Measurements from ENCODE around the gene CYP2D6.
A peak's percentile ranks its signal among the peaks of the same experiment; 100 is the strongest.

The CYP2D6 gene

DNA sequence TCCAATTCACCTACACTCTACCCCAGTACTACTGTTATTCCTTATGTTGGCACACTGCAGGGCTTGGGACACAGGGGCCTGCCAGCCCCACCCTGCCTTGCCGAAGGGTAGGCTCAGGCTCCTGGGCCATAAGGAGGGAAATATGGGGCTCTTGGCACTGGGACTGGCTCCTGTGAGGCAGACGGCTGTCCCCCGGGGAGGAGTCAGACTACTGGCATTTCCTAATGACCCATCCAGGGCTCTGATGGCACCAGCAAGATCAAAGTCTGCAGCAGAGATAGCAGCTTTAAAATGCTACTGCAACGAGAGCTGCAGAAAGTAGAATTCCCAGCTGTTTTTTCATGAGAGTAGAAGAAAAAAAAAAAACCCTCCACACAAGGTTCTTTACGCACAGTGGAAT is 42.2 kb upstream of the CYP2D6 start:
- TF ChIP-seq, protein P1, sequence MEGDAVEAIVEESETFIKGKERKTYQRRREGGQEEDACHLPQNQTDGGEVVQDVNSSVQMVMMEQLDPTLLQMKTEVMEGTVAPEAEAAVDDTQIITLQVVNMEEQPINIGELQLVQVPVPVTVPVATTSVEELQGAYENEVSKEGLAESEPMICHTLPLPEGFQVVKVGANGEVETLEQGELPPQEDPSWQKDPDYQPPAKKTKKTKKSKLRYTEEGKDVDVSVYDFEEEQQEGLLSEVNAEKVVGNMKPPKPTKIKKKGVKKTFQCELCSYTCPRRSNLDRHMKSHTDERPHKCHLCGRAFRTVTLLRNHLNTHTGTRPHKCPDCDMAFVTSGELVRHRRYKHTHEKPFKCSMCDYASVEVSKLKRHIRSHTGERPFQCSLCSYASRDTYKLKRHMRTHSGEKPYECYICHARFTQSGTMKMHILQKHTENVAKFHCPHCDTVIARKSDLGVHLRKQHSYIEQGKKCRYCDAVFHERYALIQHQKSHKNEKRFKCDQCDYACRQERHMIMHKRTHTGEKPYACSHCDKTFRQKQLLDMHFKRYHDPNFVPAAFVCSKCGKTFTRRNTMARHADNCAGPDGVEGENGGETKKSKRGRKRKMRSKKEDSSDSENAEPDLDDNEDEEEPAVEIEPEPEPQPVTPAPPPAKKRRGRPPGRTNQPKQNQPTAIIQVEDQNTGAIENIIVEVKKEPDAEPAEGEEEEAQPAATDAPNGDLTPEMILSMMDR (IDR thresholded peaks at IDR 0.05; ENCODE audit: low read depth, low read length), result no peak
- H3K4me3 ChIP-seq (ENCODE audit: low read depth, low read length), result no peak overlapping the region

DNA sequence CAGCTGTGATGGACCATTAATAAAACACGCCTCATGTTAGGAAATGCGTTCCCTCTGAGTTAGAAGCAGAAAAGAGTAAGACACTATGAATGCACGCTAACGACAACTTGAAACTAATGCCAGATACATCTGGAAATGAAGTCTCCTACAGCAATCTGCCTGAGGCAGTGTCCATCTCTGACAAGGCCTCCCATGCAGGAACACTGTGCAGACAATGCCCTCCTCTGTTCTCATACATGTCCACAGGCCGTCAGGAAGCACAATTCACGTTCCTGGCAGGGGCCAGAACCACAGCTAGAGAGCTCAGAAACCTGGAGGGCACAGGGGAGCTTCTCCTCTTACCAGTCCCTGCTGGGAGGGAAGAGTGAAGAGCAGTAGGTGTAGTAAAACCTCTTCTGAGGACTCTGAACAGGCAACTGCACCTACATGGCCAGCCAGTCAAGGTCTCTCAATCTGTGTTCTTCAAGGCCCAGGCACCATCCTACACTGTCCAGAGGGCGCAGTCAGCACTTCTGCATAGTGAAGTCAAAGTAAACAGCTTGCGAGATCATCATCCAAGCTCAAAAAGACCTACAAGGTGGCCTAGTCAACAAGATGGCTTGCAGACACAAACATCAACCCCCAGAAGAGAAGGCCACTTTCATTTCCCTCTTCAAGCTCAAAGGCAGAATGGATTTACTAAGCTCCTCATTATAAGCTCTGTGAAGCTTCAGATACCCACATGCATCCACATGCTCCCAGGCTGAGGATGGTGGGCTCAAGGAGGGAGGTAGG is 41.5 kb upstream of the CYP2D6 start:
- TF ChIP-seq, protein P1 (IDR thresholded peaks at IDR 0.05; ENCODE audit: low read depth, low read length), result no peak
- no peak overlapping the region for H3K4me3 ChIP-seq (ENCODE audit: low read depth, low read length)

DNA sequence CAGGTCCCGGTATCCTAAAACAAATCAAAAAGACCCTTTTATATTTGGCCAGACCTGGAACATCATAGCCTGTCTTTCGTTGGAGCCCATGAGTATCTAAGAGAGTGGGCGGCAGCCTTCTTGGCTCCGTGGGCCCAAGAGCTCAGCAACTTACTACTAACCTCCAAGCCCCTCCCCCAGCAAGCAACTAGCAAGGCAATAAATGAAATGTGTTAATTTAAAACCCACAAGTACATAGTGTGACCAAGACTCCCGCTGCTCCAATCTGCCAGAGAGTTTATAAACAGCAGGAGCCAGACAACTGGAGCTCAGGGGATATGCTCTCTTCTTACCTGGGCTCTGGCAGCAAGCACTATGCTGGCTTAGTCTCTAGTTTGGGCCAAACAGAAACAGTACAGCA is 40.8 kb upstream of the CYP2D6 start:
- TF ChIP-seq, protein P1 (IDR thresholded peaks at IDR 0.05; ENCODE audit: low read depth, low read length), result no peak
- no peak overlapping the region for H3K4me3 ChIP-seq (ENCODE audit: low read depth, low read length)

DNA sequence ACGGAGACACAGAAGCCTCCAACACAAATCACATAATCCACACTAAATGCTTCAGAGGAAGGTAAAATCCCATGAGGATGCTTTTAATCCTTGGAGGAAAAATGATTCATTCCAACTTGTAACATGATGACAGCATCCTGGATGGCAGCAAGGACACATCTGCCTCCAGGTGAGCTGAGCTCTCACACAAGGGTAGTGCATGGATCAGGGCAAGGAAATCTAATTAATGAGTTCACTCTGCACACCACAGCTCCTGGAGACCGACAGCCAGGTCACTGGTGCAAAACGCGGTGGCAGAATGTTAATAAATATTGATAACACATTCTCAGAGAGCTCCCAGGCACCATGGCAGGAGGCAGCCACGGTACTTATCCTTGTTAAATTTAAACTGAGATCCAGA is 40.3 kb upstream of the CYP2D6 start:
- no peak overlapping the region for H3K4me3 ChIP-seq (ENCODE audit: low read depth, low read length)
- TF ChIP-seq, protein P1 (IDR thresholded peaks at IDR 0.05; ENCODE audit: low read depth, low read length), result no peak

DNA sequence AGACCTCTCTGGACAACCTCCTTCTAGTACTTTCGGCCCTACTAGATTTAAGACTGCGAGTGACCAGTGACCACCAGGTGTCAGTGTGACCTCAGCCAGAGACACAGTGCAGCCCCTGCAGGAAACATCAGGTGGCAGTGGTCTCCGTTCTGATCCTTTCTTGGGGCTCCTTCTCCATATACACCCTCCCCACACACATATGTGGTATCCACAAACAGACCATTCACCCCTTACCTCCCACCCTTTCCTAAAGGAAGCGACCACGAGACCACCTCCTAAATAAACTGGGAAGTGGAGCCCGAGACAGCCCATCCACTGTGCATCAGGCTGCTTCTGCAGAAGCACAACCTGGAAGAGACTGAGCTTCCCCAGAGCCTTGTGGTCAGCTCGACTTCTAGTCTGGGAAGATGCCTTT is 38.5 kb upstream of the CYP2D6 start:
- no peak overlapping the region for H3K4me3 ChIP-seq (ENCODE audit: low read depth, low read length)
- TF ChIP-seq, protein P1 (IDR thresholded peaks at IDR 0.05; ENCODE audit: low read depth, low read length), result peak; percentile 89

DNA sequence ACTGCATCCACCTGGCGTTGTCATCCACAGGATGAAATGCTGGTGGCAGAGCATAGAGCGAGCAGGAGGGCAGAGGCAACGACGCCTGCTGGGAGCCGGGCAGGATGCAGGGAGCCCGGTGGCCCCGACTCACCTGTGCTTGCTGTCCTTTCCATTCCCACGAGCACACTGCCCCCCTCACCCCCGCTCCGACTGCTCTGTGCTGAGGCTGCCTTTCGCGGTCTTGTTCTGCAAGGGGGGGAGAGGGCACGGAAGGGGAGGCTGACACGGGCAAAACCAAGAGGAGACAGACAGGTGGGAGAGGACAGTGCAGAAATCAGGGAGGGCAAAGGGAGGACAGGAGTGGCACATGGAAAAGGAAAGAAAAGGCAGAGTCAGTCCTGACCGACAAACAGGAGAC is 37.9 kb upstream of the CYP2D6 start:
- no peak overlapping the region for H3K4me3 ChIP-seq (ENCODE audit: low read depth, low read length)
- TF ChIP-seq, protein P1 (IDR thresholded peaks at IDR 0.05; ENCODE audit: low read depth, low read length), result no peak

DNA sequence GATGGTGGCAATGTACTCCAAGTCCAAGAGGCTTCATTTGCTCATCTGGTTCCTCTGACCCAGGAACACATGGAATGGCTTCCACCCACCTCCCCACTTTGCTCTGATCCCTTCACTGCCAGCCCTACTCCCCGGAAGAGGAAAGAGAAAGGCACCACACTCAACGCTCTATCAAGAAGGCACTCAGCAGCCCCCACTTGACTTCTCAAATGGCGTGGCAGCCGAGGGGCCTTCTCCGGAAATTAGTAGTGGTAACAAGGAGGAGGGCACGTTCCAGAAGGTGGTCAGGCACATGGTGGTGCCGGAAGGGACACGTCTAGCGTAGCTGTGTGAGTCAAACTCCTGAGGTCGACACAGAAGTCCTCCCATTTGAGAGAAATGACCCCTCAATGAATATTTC is 36.5 kb upstream of the CYP2D6 start:
- TF ChIP-seq, protein P1 (IDR thresholded peaks at IDR 0.05; ENCODE audit: low read depth, low read length), result no peak

More for the DNA sequence above, 36.5 kb upstream of the CYP2D6 start:
- H3K4me3 ChIP-seq (ENCODE audit: low read depth, low read length), result no peak overlapping the region

Data from WI38 (cell line).